Activated T-cell treated with anti-CD3 and anti-CD28 coated beads for 24 hours (primary cell): ENCODE data around the gene OSBPL8.

Experiments
- DNase-seq: peaks from one replicate; pipeline ENCODE4 v3.0.0-alpha.2; 2020; ENCODE audit warnings: low read depth

OSBPL8 gene, protein sequence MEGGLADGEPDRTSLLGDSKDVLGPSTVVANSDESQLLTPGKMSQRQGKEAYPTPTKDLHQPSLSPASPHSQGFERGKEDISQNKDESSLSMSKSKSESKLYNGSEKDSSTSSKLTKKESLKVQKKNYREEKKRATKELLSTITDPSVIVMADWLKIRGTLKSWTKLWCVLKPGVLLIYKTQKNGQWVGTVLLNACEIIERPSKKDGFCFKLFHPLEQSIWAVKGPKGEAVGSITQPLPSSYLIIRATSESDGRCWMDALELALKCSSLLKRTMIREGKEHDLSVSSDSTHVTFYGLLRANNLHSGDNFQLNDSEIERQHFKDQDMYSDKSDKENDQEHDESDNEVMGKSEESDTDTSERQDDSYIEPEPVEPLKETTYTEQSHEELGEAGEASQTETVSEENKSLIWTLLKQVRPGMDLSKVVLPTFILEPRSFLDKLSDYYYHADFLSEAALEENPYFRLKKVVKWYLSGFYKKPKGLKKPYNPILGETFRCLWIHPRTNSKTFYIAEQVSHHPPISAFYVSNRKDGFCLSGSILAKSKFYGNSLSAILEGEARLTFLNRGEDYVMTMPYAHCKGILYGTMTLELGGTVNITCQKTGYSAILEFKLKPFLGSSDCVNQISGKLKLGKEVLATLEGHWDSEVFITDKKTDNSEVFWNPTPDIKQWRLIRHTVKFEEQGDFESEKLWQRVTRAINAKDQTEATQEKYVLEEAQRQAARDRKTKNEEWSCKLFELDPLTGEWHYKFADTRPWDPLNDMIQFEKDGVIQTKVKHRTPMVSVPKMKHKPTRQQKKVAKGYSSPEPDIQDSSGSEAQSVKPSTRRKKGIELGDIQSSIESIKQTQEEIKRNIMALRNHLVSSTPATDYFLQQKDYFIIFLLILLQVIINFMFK

GRCh38 chr12:76559400-76560085, at the start of gene OSBPL8:
TSS of gene OSBPL8 (minus strand) at chr12:76559771. CDS start at chr12:76487551, 72,220 bp downstream.
- peak; percentile 95 for DNase-seq

DNA sequence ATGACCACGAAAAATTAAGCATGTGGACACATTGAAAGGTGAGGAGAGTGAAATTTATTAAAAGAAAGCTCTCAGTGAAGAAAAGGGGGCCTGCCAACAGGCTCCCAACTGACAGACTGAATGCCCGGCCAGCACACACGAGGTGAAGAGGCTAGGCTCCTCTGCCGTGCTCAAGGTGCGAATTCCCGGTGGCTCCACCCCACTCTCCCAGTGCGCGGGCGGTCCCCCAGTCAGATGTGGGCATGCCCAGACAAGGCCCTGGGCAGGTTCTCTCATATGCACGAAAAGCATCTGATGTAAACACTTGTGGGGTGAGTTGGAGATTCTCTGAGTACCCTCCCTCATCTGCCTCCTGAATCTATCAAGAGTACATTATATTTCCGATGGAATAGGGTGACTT, 48.5 kb upstream of the OSBPL8 start:
- DNase-seq: no peak

- DNase-seq: no peak
Observed at GRCh38 chr12:76595056-76595455, 35.5 kb upstream of the OSBPL8 start.

DNA sequence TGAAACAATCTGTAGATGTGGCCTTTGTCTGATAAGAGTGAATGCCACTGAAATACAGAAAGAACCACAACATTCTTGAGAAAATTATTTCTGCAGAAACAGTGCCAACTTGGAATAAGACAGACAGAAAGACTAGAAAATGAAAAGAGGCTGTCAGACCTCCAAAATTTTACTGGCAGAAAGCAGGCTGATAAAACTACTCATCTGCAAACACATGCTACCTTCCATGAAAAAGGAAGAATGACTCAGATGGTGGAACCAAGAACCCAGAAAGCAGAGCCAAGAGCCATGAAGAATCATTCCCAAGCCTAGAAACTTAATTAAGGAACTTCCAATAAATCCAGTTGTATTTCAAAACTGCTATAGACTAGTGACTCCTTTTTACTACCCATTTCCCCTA, 31.9 kb upstream of the OSBPL8 start:
- DNase-seq: no peak

DNA sequence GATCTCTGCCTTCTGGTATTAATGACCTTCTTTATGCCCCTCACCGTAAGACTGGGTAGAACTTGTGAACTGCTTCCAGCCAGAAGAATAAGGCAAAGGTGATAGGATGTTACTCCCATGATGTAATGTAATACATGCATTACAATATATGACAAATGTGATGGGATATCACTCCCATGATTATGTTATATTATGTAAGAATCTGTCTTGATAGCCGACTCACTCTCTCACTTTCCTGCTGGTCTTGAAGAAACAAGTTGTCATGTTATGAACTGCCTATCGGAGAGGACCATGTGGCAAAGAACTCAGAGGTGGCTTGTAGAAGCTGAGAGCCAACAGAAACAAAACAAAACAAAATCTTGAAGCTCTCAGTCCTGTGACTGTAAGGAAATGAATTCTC, 30.6 kb upstream of the OSBPL8 start:
- no peak for DNase-seq

DNA sequence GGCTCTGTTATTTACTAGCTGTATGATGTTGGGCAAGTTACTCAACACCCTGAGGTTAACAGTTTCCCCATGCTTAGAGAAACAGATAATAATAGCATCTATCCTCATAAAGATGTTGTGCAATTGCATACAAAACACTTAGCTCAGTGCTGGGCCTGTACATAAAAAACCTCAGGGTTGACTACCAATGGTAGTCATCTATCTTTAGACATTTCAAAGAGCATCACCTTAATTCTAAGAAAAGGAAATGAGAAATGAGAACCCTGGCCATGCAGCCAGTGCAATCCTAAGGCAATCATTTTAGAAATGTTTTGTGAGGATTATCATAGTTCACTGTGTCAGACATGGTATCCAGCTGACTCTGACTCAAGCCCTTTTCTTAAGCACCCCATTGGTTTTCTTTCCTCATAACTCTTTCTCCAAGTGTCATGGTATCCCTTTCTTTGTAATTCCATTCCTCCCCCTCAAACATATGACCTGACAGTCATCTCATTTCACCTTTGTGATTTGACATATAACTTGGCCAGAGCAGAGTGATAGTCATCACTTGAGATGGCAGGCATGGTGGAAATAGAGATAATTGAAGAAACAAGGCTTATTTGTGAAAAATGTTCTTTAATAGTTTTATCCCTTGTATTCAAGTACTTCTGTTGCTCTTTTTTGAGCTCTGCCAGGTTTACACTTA, 29.5 kb upstream of the OSBPL8 start:
- DNase-seq: no peak

DNA sequence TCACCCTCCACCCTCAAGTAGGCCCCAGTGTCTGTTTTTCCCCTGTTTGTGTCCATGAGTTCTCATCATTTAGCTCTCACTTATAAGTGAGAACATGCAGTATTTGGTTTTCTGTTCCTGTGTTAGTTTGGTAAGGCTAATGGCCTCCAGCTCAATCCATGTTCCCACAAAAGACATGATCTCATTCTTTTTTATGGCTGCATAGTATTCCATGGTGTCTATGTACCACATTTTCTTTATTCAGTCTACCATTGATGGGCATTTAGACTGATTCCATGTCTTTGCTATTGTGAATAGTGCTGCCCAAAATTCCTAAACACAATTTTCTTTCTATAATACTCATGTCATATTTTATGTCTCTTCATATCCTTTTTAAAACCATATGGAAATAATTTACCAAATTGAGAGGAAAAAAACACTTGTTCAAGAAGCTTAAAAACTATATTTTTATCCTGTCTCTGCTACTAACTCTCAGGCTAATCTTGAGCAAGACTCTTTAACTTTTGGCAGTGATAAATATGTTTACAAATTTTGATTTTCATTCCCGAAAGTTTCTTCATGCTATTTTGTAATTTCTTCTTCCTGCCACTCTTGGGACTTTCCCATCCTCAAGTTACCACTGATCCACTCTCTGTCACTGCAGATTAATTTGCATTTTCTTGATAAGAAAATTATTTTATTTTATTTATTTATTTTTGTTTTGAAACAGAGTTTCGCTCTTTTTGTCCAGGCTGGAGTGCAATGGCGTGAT, 28.0 kb upstream of the OSBPL8 start:
- DNase-seq: no peak

DNA sequence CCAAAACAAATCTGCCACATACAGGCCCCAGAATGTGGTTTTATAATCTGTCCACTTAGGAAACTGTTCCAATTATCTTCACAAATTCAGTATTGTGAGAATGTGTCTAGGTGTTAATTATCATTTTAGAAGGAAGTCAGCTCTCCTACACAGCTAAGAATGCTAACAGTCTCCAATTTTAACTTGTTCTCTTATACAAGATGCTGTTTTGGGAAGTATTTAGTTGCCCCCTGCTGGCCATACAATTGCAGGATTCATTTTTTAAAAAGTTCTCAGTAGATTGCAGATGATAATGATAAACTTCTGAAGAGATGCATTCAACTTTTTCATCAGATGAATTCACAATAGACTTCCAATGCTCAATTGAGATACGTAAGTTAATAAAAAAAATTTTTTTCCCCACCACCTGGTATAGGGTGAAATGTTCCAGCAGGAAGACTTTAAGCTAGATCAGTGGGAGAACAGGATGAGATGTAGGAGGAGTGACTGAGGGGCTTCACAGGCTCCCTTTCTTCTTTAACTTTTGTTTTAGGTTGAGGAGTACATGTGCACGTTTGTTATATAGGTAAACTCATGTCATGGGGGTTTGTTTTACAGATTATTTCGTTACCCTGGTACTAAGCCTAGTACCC, 27.3 kb upstream of the OSBPL8 start:
- DNase-seq: peak; percentile 29

DNA sequence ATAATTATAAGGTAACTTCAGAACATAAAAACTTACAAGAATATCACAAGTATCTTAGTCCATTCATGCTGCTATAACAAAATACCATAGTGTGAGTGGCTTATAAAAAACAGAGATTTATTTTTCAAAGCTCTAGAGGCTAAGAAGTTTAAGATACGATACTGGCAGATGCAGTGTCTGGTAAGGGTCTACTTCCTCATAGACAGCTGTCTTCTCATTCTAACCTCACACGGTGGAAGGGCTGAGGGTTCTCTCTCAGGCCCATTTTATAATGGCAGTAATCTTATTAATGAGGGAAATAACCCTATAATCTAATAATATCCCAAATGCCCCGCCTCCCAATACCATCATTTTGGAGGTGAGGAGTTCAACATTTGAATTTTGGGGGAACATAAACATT, 23.7 kb upstream of the OSBPL8 start:
- DNase-seq: no peak

- DNase-seq: no peak
Observed at GRCh38 chr12:76573840-76574373, 14.3 kb upstream of the OSBPL8 start.

DNA sequence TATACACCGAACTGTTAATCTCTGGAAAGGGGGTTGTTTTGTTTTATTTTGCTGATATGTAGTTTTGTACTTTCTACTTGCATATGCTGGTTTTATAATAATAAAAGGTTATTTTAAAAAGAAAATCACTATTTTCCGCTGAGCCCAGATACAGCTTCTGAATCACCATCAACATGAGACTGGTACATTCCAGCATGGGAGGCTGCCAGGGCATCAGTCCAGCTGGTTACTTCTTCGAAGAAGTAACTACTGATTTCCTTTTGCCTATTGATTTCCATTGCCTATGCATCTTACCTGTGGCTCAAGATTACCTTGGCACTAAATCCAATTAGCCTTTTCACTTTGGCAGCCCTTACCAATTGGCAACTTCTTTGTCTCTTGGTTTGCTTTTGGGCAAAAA, 11.7 kb upstream of the OSBPL8 start:
- no peak for DNase-seq

GRCh38 chr12:76569685-76570604, 10.4 kb upstream of the OSBPL8 start:
- no peak for DNase-seq

GRCh38 chr12:76568888-76569551, 9.4 kb upstream of the OSBPL8 start:
- no peak for DNase-seq

DNA sequence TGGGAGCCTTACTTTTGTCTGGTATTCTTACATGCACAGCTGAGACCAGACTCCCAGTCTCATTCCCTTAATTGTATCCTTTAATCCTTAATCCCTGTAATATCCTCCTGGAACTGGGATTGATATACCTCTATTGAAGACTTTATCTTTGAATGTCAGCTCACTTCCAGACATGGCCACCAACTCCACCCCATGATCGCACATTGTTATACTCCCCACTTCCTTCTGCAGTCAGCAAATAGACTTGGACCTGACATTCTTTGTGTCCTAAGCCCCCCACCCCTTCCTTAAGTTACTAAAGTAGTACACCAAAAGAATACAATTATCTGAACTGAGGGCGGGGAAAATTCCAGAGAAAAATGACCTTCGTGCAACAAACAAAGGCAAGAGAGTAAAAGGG, 8.6 kb upstream of the OSBPL8 start:
- DNase-seq: no peak

DNA sequence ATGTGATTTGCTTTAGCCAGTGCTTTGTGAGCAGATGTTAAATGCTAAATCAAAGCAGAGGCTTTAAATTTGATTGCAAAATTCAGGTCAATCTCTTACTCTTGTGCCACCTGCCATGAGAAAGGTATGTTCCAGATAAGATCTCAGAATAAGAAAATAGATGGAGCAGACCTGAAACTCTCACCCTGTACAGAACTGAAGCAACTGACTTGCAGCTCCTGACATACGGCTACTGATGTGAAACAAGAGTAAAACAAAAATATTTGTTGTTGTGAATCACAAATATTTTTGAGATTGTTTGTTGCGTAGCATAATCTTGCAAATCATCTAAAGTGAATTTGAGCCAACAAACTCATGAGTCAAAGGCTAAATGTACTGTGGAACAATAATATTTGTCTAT, 3.5 kb upstream of the OSBPL8 start:
- no peak for DNase-seq

DNA sequence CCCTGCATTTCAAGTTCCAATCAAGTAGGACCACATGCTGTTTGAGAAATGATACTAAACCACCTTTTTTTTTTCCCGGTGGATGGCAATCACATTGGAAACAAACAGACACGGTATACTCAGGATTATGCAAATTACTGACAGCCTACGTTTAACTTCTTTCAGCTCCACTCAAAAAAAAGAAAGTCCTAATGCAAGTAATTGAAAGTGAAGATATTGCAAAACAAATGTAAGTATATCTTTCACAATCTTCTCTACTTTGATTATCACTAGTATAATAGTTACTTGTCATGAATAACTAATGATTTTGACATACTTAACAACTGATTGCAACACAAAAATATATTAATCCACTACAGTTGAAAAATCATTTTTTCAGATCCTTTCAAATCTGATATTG, 2.6 kb upstream of the OSBPL8 start:
- no peak for DNase-seq

DNA sequence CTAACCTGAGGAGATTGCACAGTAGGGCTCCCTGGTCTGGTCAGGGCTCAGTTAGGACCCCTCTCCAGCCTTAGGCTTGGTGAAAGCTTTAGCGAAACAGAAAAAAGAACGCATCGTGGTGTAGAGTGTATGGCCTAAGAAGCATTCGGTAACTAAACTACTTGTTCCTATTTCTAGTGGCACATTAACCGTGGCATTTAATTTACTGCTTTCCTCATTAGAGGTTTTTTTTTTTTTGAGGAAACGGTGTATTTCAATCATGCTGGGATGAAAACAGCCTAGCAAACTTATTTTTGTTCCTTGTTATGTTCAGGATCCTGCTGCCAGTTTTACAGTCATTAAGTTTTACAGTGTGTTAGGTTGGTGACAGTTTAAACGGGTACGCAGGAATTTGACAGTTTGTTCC, 518 bp upstream of the OSBPL8 start:
- no peak for DNase-seq

GRCh38 chr12:76558684-76559399, 729 bp downstream of the OSBPL8 start:
- DNase-seq: peak; percentile 72
